ENCODE results near the gene SERTAD4.

- TF ChIP-seq RFX5 (IDR thresholded peaks at IDR 0.05; ENCODE audit: borderline replicate concordance, low read depth, low read length): no peak
- TF ChIP-seq HDAC2 (IDR thresholded peaks at IDR 0.05; ENCODE audit: borderline replicate concordance in 1 of 2, low read depth in 2 of 2, low read length in 2 of 2): no peak
- TF ChIP-seq EZH2 (IDR thresholded peaks at IDR 0.05; ENCODE audit: low read depth, low read length, severe bottlenecking): no peak
- TF ChIP-seq JUND (IDR thresholded peaks at IDR 0.05; ENCODE audit: low read length): no peak
- TF ChIP-seq TBP (IDR thresholded peaks at IDR 0.05; ENCODE audit: low read depth, low read length): no peak
- TF ChIP-seq ATF3 (IDR thresholded peaks at IDR 0.05; ENCODE audit: insufficient read depth, low read depth, low read length): no peak
- TF ChIP-seq CREB1 (IDR thresholded peaks at IDR 0.05): no peak
- TF ChIP-seq USF2 (IDR thresholded peaks at IDR 0.05; ENCODE audit: low read length): no peak
- TF ChIP-seq CTCF (IDR thresholded peaks at IDR 0.05; ENCODE audit: control extremely low read depth in 1 of 3, insufficient read depth in 1 of 3, low read depth in 1 of 3, low read length in 3 of 3): no peak
Observed at GRCh38 chr1:210232511-210233215, at the start of gene SERTAD4.

Data from H1 (cell line).